ENCODE measurements around the gene ACOX1.
A peak's percentile ranks its signal among the peaks of the same experiment; 100 is the strongest.

ACOX1 gene

DNA sequence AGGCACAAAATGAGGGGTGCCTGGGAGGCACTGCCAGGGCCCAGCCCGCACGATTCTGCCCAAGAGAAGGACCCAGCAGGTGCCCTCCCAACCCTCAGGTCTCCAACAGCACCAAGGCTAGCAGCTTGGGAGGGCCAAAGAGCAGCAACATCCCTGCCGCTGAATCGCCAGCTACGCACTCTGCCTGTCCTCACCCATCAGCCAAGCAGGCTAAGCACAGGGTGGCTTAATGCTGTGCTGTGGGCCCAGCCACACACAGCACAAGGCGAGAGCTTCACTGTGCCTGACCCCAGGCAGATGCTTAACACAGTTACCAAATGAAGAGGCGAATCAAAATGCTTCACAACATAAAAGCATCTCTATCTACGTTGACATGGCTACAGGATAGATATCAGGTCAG lies 63.7 kb downstream of the ACOX1 start:
- Histone ChIP-seq H3K36me3 (ENCODE audit: control insufficient read depth, insufficient read depth, low read length) (peaks cover 24% of the 10 kb centered on the region), H3K4me1 (ENCODE audit: control insufficient read depth, insufficient read depth, low read length) (no peaks in the 10 kb centered on the region), H3K9ac (ENCODE audit: low read depth, low read length) (no peak overlapping the region), H3K27me3 (ENCODE audit: control insufficient read depth, insufficient read depth, low read length) (no peaks in the 10 kb centered on the region), H3K9me3 (ENCODE audit: control insufficient read depth, insufficient read depth, low read length) (no peaks in the 10 kb centered on the region), H3K4me3 (ENCODE audit: low read depth, low read length) (no peak overlapping the region), H3K27ac (ENCODE audit: low read depth, low read length) (no peak overlapping the region)

DNA sequence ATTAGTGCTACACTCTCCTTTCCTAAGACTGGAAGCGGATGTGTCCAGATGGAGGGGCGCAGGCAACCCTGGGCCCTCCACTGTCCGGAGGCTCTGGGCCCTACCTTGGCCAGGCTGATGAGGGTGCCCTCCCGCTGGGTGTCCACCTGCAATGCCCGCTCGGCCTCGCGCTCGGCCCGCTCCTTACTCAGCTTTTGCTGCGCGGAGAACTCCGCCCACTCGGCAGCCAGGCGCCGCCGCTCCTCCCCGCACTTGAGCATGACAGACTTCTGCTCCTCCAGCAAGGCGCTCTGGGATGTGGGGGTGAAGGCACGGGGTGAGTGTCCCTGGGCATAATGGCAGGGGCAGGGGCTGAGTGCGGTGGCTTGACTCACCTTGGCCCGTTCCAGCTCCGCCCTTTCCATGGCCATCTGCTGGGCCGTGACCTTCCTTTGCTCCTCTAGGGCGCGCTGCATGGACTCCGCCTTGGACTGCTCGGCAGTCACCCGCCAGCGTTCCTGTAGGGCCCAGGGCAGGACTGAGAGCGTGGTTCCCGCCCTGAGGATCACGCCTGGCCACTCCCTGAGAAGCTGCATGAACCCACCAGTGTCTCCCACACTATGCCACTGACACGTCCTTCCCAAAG lies 64.2 kb downstream of the ACOX1 start:
- H3K27ac ChIP-seq (ENCODE audit: low read depth, low read length), result no peak overlapping the region

GRCh38 chr17:75913537-75914210 lies 65.3 kb downstream of the ACOX1 start:
- no peak overlapping the region for H3K4me3 ChIP-seq (ENCODE audit: low read depth, low read length)
- H3K4me1 ChIP-seq (ENCODE audit: control insufficient read depth, insufficient read depth, low read length), result no peaks in the 10 kb centered on the region
- H3K27me3 ChIP-seq (ENCODE audit: control insufficient read depth, insufficient read depth, low read length), result no peaks in the 10 kb centered on the region
- no peak overlapping the region for H3K27ac ChIP-seq (ENCODE audit: low read depth, low read length)
- no peak overlapping the region for H3K9ac ChIP-seq (ENCODE audit: low read depth, low read length)
- H3K36me3 ChIP-seq (ENCODE audit: control insufficient read depth, insufficient read depth, low read length), result peaks cover 16% of the 10 kb centered on the region; the same call in 1 of the 2 replicates
- H3K9me3 ChIP-seq (ENCODE audit: control insufficient read depth, insufficient read depth, low read length), result no peaks in the 10 kb centered on the region

More for the DNA sequence above, 64.2 kb downstream of the ACOX1 start:
- Histone ChIP-seq H3K36me3 (ENCODE audit: control insufficient read depth, insufficient read depth, low read length) (peaks cover 22% of the 10 kb centered on the region), H3K9me3 (ENCODE audit: control insufficient read depth, insufficient read depth, low read length) (no peaks in the 10 kb centered on the region), H3K27me3 (ENCODE audit: control insufficient read depth, insufficient read depth, low read length) (no peaks in the 10 kb centered on the region), H3K9ac (ENCODE audit: low read depth, low read length) (no peak overlapping the region), H3K4me3 (ENCODE audit: low read depth, low read length) (no peak overlapping the region), H3K4me1 (ENCODE audit: control insufficient read depth, insufficient read depth, low read length) (no peaks in the 10 kb centered on the region)

DNA sequence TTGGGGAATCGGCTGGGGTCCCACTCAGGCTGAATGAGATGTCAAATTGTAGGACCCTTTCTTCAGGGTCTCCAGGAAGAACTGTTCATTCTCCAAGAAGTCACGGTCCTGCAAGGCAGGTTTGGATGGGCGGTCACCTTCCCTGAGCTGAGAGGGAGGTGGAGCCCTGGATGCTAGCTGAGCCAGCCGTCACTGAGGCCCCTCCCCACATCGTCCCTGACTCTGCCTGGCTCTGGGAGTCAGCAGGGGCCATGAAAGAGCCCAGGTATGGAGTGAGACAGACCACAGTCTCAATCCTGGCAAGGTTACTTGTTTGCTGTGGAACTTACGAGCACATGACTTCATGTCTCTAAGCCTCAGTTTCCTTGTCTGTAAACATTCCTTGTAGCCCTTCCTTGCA lies 68.3 kb downstream of the ACOX1 start:
- Histone ChIP-seq H3K9ac (ENCODE audit: low read depth, low read length) (no peak overlapping the region), H3K9me3 (ENCODE audit: control insufficient read depth, insufficient read depth, low read length) (no peaks in the 10 kb centered on the region), H3K27ac (ENCODE audit: low read depth, low read length) (peak overlapping the region; percentile 51), H3K4me3 (ENCODE audit: low read depth, low read length) (no peak overlapping the region), H3K4me1 (ENCODE audit: control insufficient read depth, insufficient read depth, low read length) (no peaks in the 10 kb centered on the region), H3K36me3 (ENCODE audit: control insufficient read depth, insufficient read depth, low read length) (peaks cover 10% of the 10 kb centered on the region; the same call in 1 of the 2 replicates), H3K27me3 (ENCODE audit: control insufficient read depth, insufficient read depth, low read length) (no peaks in the 10 kb centered on the region)

DNA sequence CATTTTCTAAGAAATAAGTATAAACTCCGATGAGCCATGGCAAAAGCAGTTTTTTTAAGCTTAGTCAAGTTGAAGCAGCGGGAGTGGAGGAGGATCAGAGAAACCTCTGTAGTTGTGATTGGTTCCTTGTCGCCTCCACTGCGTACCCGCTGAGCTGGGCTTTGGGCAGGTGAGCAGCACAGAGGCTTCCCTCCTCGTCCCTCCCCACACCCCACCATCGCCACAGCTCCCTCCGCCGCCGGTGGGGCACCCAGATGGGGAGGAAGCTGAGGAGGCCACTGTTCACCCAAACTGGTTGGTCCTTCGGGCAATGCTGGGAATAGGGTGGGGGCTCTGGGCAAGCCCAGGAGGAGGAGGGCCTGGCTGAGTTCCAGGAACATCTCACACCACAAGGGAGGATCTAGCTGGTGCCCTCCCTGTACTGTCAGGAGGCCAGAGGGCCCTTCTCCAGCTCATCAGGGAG lies 69.1 kb downstream of the ACOX1 start:
- Histone ChIP-seq H3K9ac (ENCODE audit: low read depth, low read length) (no peak overlapping the region), H3K27ac (ENCODE audit: low read depth, low read length) (no peak overlapping the region), H3K9me3 (ENCODE audit: control insufficient read depth, insufficient read depth, low read length) (no peaks in the 10 kb centered on the region), H3K36me3 (ENCODE audit: control insufficient read depth, insufficient read depth, low read length) (peaks cover 10% of the 10 kb centered on the region; the same call in 1 of the 2 replicates), H3K4me1 (ENCODE audit: control insufficient read depth, insufficient read depth, low read length) (no peaks in the 10 kb centered on the region), H3K4me3 (ENCODE audit: low read depth, low read length) (no peak overlapping the region), H3K27me3 (ENCODE audit: control insufficient read depth, insufficient read depth, low read length) (no peaks in the 10 kb centered on the region)

- Histone ChIP-seq H3K27me3 (ENCODE audit: control insufficient read depth, insufficient read depth, low read length) (no peaks in the 10 kb centered on the region), H3K9ac (ENCODE audit: low read depth, low read length) (no peak overlapping the region), H3K4me1 (ENCODE audit: control insufficient read depth, insufficient read depth, low read length) (no peaks in the 10 kb centered on the region), H3K27ac (ENCODE audit: low read depth, low read length) (no peak overlapping the region), H3K9me3 (ENCODE audit: control insufficient read depth, insufficient read depth, low read length) (no peaks in the 10 kb centered on the region), H3K4me3 (ENCODE audit: low read depth, low read length) (no peak overlapping the region), H3K36me3 (ENCODE audit: control insufficient read depth, insufficient read depth, low read length) (peaks cover 7% of the 10 kb centered on the region; the same call in 1 of the 2 replicates)
Measured at GRCh38 chr17:75909051-75909811, 69.7 kb downstream of the ACOX1 start.

DNA sequence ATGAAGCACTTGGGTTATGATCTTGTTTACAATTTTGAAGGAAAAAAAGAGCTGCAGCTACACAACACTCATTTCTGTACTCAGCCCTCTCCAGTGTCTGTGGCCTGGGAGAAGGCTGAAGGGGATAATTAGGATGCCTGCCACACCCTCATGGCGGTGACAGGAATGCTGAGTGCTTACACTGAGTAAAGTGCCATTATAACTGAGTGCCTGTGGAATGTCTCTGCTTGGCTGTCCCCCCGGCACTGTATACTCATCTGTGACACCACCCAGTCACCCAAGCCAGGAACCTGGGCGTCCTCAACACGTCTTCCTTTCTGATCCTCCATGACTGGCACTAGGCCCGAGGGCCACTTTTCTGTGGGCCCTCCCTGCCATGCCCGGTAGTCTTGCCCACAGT lies 70.8 kb downstream of the ACOX1 start:
- Histone ChIP-seq H3K27me3 (ENCODE audit: control insufficient read depth, insufficient read depth, low read length) (no peaks in the 10 kb centered on the region), H3K4me3 (ENCODE audit: low read depth, low read length) (no peak overlapping the region), H3K36me3 (ENCODE audit: control insufficient read depth, insufficient read depth, low read length) (peaks cover 7% of the 10 kb centered on the region; the same call in 1 of the 2 replicates), H3K27ac (ENCODE audit: low read depth, low read length) (no peak overlapping the region), H3K9me3 (ENCODE audit: control insufficient read depth, insufficient read depth, low read length) (no peaks in the 10 kb centered on the region), H3K9ac (ENCODE audit: low read depth, low read length) (no peak overlapping the region), H3K4me1 (ENCODE audit: control insufficient read depth, insufficient read depth, low read length) (no peaks in the 10 kb centered on the region)

- H3K4me1 ChIP-seq (ENCODE audit: control insufficient read depth, insufficient read depth, low read length), result no peaks in the 10 kb centered on the region
- no peak overlapping the region for H3K27ac ChIP-seq (ENCODE audit: low read depth, low read length)
- no peaks in the 10 kb centered on the region for H3K27me3 ChIP-seq (ENCODE audit: control insufficient read depth, insufficient read depth, low read length)
- no peak overlapping the region for H3K9ac ChIP-seq (ENCODE audit: low read depth, low read length)
- H3K36me3 ChIP-seq (ENCODE audit: control insufficient read depth, insufficient read depth, low read length), result peaks cover 17% of the 10 kb centered on the region
- no peak overlapping the region for H3K4me3 ChIP-seq (ENCODE audit: low read depth, low read length)
- H3K9me3 ChIP-seq (ENCODE audit: control insufficient read depth, insufficient read depth, low read length), result no peaks in the 10 kb centered on the region
Measured at GRCh38 chr17:75906143-75906884, 72.7 kb downstream of the ACOX1 start.

DNA sequence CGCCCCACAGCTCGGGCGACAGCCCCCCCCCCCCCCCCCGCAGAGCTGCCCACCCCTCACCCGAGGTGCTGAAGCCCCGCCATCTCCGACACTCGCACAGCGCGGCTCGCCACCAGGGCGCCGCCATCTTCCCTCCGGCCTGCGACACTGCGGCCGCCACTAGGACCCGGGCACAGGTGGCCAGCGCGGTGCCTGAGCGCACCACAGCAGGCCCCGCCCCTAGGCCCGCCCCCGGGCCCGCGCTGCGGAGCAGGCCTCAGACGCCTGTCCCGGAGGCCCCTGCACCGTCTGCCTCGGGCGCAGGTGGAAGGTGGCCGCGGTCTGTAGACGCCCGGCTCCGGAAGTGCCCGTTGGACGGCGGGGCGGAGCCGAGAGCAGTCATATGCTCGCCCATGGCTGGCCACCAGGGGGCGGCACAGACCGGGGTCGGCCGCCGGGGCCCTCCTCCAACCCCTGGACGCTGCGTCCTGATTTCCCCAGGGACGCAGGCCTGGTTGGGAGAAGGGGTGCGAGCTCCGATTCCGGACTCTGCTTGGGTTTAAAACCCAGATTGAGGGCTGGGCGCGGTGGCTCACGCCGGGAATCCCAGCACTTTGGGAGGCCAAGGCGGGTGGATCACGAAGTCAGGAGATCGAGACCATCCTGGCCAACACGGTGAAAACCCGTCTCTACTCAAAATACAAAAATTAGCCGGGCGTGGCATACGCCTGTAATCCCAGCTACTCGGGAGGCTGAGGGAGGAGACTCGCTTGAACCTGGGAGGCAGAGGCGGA lies 74.0 kb downstream of the ACOX1 start, which contains the start of gene MRPL38:
Gene MRPL38, minus strand, starts transcription at position 136 of the 773 bp plus-strand sequence. Its CDS starts 9 bp downstream, at position 127.
- Histone ChIP-seq H3K4me1 (ENCODE audit: control insufficient read depth, insufficient read depth, low read length) (no peaks in the 10 kb centered on the region), H3K27ac (ENCODE audit: low read depth, low read length) (peak within 1 kb of the TSS; percentile 89), H3K4me3 (ENCODE audit: low read depth, low read length) (peak within 1 kb of the TSS; percentile 74), H3K36me3 (ENCODE audit: control insufficient read depth, insufficient read depth, low read length) (peaks cover 30% of the 10 kb centered on the region), H3K27me3 (ENCODE audit: control insufficient read depth, insufficient read depth, low read length) (no peaks in the 10 kb centered on the region), H3K9ac (ENCODE audit: low read depth, low read length) (peak within 1 kb of the TSS; percentile 82), H3K9me3 (ENCODE audit: control insufficient read depth, insufficient read depth, low read length) (no peaks in the 10 kb centered on the region)

DNA sequence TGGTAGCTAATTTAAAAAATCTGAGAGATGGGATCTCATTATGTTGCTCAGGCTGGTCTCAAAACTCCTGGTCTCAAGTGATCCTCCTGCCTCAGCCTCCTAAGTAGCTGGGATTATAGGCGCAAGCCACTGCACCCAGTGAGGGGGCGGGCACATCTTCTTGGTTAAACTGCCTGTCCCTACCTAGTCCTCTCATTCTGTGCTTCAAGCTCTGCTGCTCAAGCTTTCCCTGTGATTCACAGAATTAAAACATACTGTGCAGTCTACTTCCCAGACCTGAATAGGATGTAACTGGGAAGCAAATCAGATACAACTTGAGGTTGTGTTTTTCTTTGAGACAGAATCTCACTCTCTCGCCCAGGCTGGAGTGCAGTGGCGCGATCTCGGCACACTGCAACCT lies 76.6 kb downstream of the ACOX1 start:
- Histone ChIP-seq H3K27me3 (ENCODE audit: control insufficient read depth, insufficient read depth, low read length) (no peaks in the 10 kb centered on the region), H3K9me3 (ENCODE audit: control insufficient read depth, insufficient read depth, low read length) (no peaks in the 10 kb centered on the region), H3K36me3 (ENCODE audit: control insufficient read depth, insufficient read depth, low read length) (peaks cover 48% of the 10 kb centered on the region), H3K9ac (ENCODE audit: low read depth, low read length) (no peak overlapping the region), H3K27ac (ENCODE audit: low read depth, low read length) (no peak overlapping the region), H3K4me3 (ENCODE audit: low read depth, low read length) (no peak overlapping the region), H3K4me1 (ENCODE audit: control insufficient read depth, insufficient read depth, low read length) (peaks cover 1% of the 10 kb centered on the region)

All from HUES48 (cell line).